T-cell (primary cell): ENCODE measurements around the gene CHST4. TPM values are rescaled to one million over a fixed set of nuclear protein-coding genes. Genes with fewer than 3 reads are reported as not detected.
"Not testable (repeated sequence)": the region's sequence is repeated elsewhere in the genome, so short reads cannot be mapped to it uniquely, and the experiment has no call there.

Experiments used
- ATAC-seq, 4 experiments: fragments of 200-7000 bp in 3 of 4; fragments of 150-1000 bp in 1 of 4; cut with Tn5 transposase; replicated peaks in 1 of 4; 1 replicate in 3 of 4; 2 replicates in 1 of 4; pipeline ENCODE4 v1.10.0; 2021; ENCODE audit warnings: moderate library complexity in 3 of 4, mild to moderate bottlenecking in 2 of 4, moderate number of reproducible peaks in 1 of 4
- CTCF ChIA-PET, 2 donors: fragments of 300-600 bp; sonication (Branson Sonifier 250); formaldehyde crosslinking; loops; one replicate each; lab custom pipeline; 2022; ENCODE audit warnings: antibody characterized with exemption in 2 of 2; lab: Charles Lee
- POLR2A ChIA-PET, 2 donors: fragments of 300-600 bp; sonication (Branson Sonifier 250); formaldehyde crosslinking; loops; one replicate each; lab custom pipeline; 2022; ENCODE audit warnings: antibody characterized with exemption in 2 of 2; lab: Charles Lee
- DNase-seq, 35 experiments: peaks; one replicate each; pipeline versions ENCODE4 v3.0.0 to v3.0.0-alpha.2; 2013 to 2023
- H3K27ac ChIP-seq: one replicate; pipeline ENCODE4 v1.5.1; 2013; ENCODE audit warnings: low read length
- H3K27me3 ChIP-seq, 2 experiments: replicated peaks in 1 of 2; 1 replicate in 1 of 2; 2 replicates in 1 of 2; pipeline versions ENCODE4 v1.6.1 to v1.7.0; 2013; ENCODE audit warnings: low read length in 1 of 2, mixed read lengths in 1 of 2; ENCODE audit not compliant: control insufficient read depth in 2 of 2, insufficient read depth in 2 of 2; ENCODE audit errors: extremely low read depth in 1 of 2
- H3K36me3 ChIP-seq, 2 donors: 1 replicate in 1 of 2; 2 replicates in 1 of 2; pipeline versions ENCODE4 v1.6.1 to v1.7.0; 2013; ENCODE audit warnings: low read length in 1 of 2; ENCODE audit not compliant: control insufficient read depth in 2 of 2, insufficient read depth in 1 of 2; ENCODE audit errors: extremely low read depth in 1 of 2
- H3K4me1 ChIP-seq, 2 experiments: 1 replicate in 1 of 2; 2 replicates in 1 of 2; pipeline versions ENCODE4 v1.6.1 to v1.7.0; 2013; ENCODE audit warnings: low read length in 2 of 2, mixed read lengths in 1 of 2; ENCODE audit not compliant: insufficient read depth in 2 of 2, control insufficient read depth in 1 of 2; ENCODE audit errors: extremely low read depth in 1 of 2
- H3K4me3 ChIP-seq, 2 donors: 1 replicate in 1 of 2; 2 replicates in 1 of 2; pipeline versions ENCODE4 v1.5.1 to v1.7.0; 2013; ENCODE audit warnings: mild to moderate bottlenecking in 2 of 2, low read length in 1 of 2, moderate library complexity in 1 of 2; ENCODE audit not compliant: control insufficient read depth in 1 of 2; ENCODE audit errors: extremely low read depth in 1 of 2
- H3K9me3 ChIP-seq: 2 replicates; pipeline ENCODE4 v1.7.0; 2013
- H3K27ac Mint-ChIP-seq, 2 donors: one replicate each; pipeline ENCODE4 v1.8.0; 2020 to 2021; ENCODE audit warnings: mild to moderate bottlenecking in 2 of 2, mixed read lengths in 2 of 2
- H3K27me3 Mint-ChIP-seq, 2 donors: one replicate each; pipeline ENCODE4 v1.8.0; 2021 to 2022; ENCODE audit warnings: mixed read lengths in 2 of 2
- H3K36me3 Mint-ChIP-seq: one replicate; pipeline ENCODE4 v1.8.0; 2021; ENCODE audit warnings: mixed read lengths
- H3K4me1 Mint-ChIP-seq, 3 donors: one replicate each; pipeline ENCODE4 v1.8.0; 2020 to 2022; ENCODE audit warnings: mixed read lengths in 3 of 3, mild to moderate bottlenecking in 1 of 3
- H3K4me3 Mint-ChIP-seq, 3 donors: one replicate each; pipeline ENCODE4 v1.8.0; 2020 to 2022; ENCODE audit warnings: mild to moderate bottlenecking in 3 of 3, mixed read lengths in 3 of 3, moderate library complexity in 3 of 3
- H3K9me3 Mint-ChIP-seq, 3 donors: one replicate each; pipeline ENCODE4 v1.8.0; 2020 to 2022; ENCODE audit warnings: mixed read lengths in 3 of 3
- WGBS: methylation state at CpG from one replicate; pipeline ENCODE4 v1.1.5; 2013; ENCODE audit warnings: missing lambda C conversion rate; ENCODE audit not compliant: insufficient coverage; 5-methylcytosine and 5-hydroxymethylcytosine counted together
- total RNA-seq, 35 experiments: library from RNA in 6 of 35; stranded (reverse) in 6 of 35; fragments of 120-200 nt in 1 of 35; gene quantifications; one replicate each; pipeline versions ENCODE4 v1.2.1 to v1.2.4 and lab custom pipeline; 2013 to 2026

CHST4 gene
- total RNA-seq, 5 donors from 2014 or later (not counting 1 experiment from before 2014, with no cell fraction given) = 0.23 TPM; not detected in 4

- ChIA-PET CTCF (interaction anchor here (0.8 to 4.5 kb wide), 16 partner anchors 10 to 112 kb away, joined by 3 to 73 read pairs (median 3); partner anchors contain the start of gene ZNF19 (in 1 of the 2)), POLR2A (no interaction called here)
- Histone ChIP-seq H3K4me1 (no peaks in the 10 kb centered on the region), H3K27me3 (peaks cover 4 to 7% of the 10 kb centered on the region in 2 experiments), H3K4me3 (no peak overlapping the region), H3K9me3 (no peaks in the 10 kb centered on the region), H3K36me3 (no peaks in the 10 kb centered on the region), H3K27ac (no peak overlapping the region)
- ATAC-seq = peak in 3 of 4 experiments; percentile 65 to 73 (median 67)
- Mint-ChIP-seq H3K27me3 (peaks cover 8 to 10% of the 10 kb centered on the region in 2 donors), H3K36me3 (no peaks in the 10 kb centered on the region), H3K27ac (no peak overlapping the region), H3K4me1 (no peaks in the 10 kb centered on the region), H3K9me3 (no peaks in the 10 kb centered on the region), H3K4me3 (no peak overlapping the region)
- 0% methylated on average over 2 of the region's 3 CpGs for WGBS
- DNase-seq = peak in 32 of 35 experiments; percentile 2 to 81 (median 34)
Measured at GRCh38 chr16:71499775-71500364, 26.4 kb upstream of the CHST4 start.

GRCh38 chr16:71500964-71501363 is 25.3 kb upstream of the CHST4 start:
- ATAC-seq (no peak), DNase-seq (no peak)
- no peaks in the 10 kb centered on the region for H3K36me3 ChIP-seq
- Mint-ChIP-seq H3K27me3 (peaks cover 8 to 10% of the 10 kb centered on the region in 2 donors), H3K4me3 (no peak overlapping the region), H3K4me1 (no peaks in the 10 kb centered on the region), H3K9me3 (no peaks in the 10 kb centered on the region), H3K27ac (no peak overlapping the region), H3K36me3 (no peaks in the 10 kb centered on the region)
- POLR2A ChIA-PET = no interaction called here
- peaks cover 4 to 7% of the 10 kb centered on the region in 2 experiments for H3K27me3 ChIP-seq
- WGBS = 100% methylated on average over 1 of the region's 2 CpGs
- no peaks in the 10 kb centered on the region for H3K4me1 ChIP-seq
- no peaks in the 10 kb centered on the region for H3K9me3 ChIP-seq
- CTCF ChIA-PET = interaction anchor here (0.6 to 4.5 kb wide), 5 partner anchors 13 to 266 kb away, joined by 3 to 73 read pairs (median 4); no protein-coding TSS in a partner anchor
- no peak overlapping the region for H3K27ac ChIP-seq
- no peak overlapping the region for H3K4me3 ChIP-seq

- no peaks in the 10 kb centered on the region for H3K9me3 Mint-ChIP-seq
- no peaks in the 10 kb centered on the region for H3K36me3 Mint-ChIP-seq
- Histone ChIP-seq H3K4me1 (no peaks in the 10 kb centered on the region), H3K9me3 (no peaks in the 10 kb centered on the region), H3K4me3 (no peak overlapping the region), H3K27me3 (peaks cover 4 to 8% of the 10 kb centered on the region in 2 experiments), H3K36me3 (no peaks in the 10 kb centered on the region), H3K27ac (no peak overlapping the region)
- ATAC-seq (no peak), DNase-seq (no peak)
- ChIA-PET CTCF (interaction anchor here in 1 of 2 donors (4.5 kb wide), 1 partner anchor 89 kb away, joined by 73 read pairs; no protein-coding TSS in a partner anchor), POLR2A (no interaction called here)
- WGBS = no CpG with 5 or more reads among the region's 3 CpGs
- H3K4me1 Mint-ChIP-seq = no peaks in the 10 kb centered on the region
- no peak overlapping the region for H3K27ac Mint-ChIP-seq
- peaks cover 8 to 10% of the 10 kb centered on the region in 2 donors for H3K27me3 Mint-ChIP-seq
- no peak overlapping the region for H3K4me3 Mint-ChIP-seq
Measured at GRCh38 chr16:71501547-71501946, 24.7 kb upstream of the CHST4 start.

- CTCF ChIA-PET = interaction anchor here in 1 of 2 donors (0.7 kb wide), 1 partner anchor 129 kb away, joined by 3 read pairs; no protein-coding TSS in a partner anchor
- H3K27ac ChIP-seq, H3K4me1 ChIP-seq, DNase-seq, H3K4me1 Mint-ChIP-seq, H3K9me3 ChIP-seq, H3K36me3 ChIP-seq, H3K27ac Mint-ChIP-seq, H3K36me3 Mint-ChIP-seq, POLR2A ChIA-PET, H3K9me3 Mint-ChIP-seq, ATAC-seq, H3K27me3 ChIP-seq, H3K4me3 Mint-ChIP-seq, H3K4me3 ChIP-seq: not testable (repeated sequence)
- peaks cover 8 to 11% of the 10 kb centered on the region in 2 donors for H3K27me3 Mint-ChIP-seq
- WGBS = 25% methylated on average over 2 of the region's 7 CpGs
Measured at GRCh38 chr16:71504051-71504450, 22.2 kb upstream of the CHST4 start.

- ATAC-seq = no peak
- Mint-ChIP-seq H3K36me3 (no peaks in the 10 kb centered on the region), H3K9me3 (no peaks in the 10 kb centered on the region), H3K4me1 (no peaks in the 10 kb centered on the region), H3K4me3 (no peak overlapping the region), H3K27ac (no peak overlapping the region), H3K27me3 (peaks cover 5 to 11% of the 10 kb centered on the region in 2 donors)
- CTCF ChIA-PET = no interaction called here
- peaks cover 4 to 6% of the 10 kb centered on the region in 2 experiments for H3K27me3 ChIP-seq
- DNase-seq = no peak
- H3K27ac ChIP-seq = no peak overlapping the region
- H3K9me3 ChIP-seq = no peaks in the 10 kb centered on the region
- no peaks in the 10 kb centered on the region for H3K36me3 ChIP-seq
- H3K4me3 ChIP-seq = no peak overlapping the region
- no peaks in the 10 kb centered on the region for H3K4me1 ChIP-seq
- WGBS = 79% methylated on average over 2 of the region's 5 CpGs
- POLR2A ChIA-PET = no interaction called here
Measured at GRCh38 chr16:71504901-71505300, 21.3 kb upstream of the CHST4 start.

GRCh38 chr16:71507061-71507460 is 19.2 kb upstream of the CHST4 start:
- no peak overlapping the region for H3K4me3 ChIP-seq
- no peak overlapping the region for H3K4me3 Mint-ChIP-seq
- no peak overlapping the region for H3K27ac ChIP-seq
- POLR2A ChIA-PET = no interaction called here
- 50% methylated on average over 1 of the region's 1 CpG for WGBS
- no peaks in the 10 kb centered on the region for H3K36me3 ChIP-seq
- no peaks in the 10 kb centered on the region for H3K4me1 Mint-ChIP-seq
- no peak for ATAC-seq
- DNase-seq = no peak
- peaks cover 6 to 21% of the 10 kb centered on the region in 2 donors for H3K27me3 Mint-ChIP-seq
- no peaks in the 10 kb centered on the region for H3K9me3 ChIP-seq
- no peaks in the 10 kb centered on the region for H3K4me1 ChIP-seq
- peaks cover 2 to 5% of the 10 kb centered on the region in 2 experiments for H3K27me3 ChIP-seq
- H3K27ac Mint-ChIP-seq = no peak overlapping the region
- CTCF ChIA-PET = no interaction called here
- no peaks in the 10 kb centered on the region for H3K9me3 Mint-ChIP-seq
- no peaks in the 10 kb centered on the region for H3K36me3 Mint-ChIP-seq
